Measurements from ENCODE around the gene DIPK1C. TPM values are rescaled to one million over a fixed set of nuclear protein-coding genes. Genes with fewer than 3 reads are reported as not detected.

The DIPK1C gene
- total and polyA plus RNA-seq, 2 experiments from 2014 or later, result 0.07 TPM; not detected in 1

DNA sequence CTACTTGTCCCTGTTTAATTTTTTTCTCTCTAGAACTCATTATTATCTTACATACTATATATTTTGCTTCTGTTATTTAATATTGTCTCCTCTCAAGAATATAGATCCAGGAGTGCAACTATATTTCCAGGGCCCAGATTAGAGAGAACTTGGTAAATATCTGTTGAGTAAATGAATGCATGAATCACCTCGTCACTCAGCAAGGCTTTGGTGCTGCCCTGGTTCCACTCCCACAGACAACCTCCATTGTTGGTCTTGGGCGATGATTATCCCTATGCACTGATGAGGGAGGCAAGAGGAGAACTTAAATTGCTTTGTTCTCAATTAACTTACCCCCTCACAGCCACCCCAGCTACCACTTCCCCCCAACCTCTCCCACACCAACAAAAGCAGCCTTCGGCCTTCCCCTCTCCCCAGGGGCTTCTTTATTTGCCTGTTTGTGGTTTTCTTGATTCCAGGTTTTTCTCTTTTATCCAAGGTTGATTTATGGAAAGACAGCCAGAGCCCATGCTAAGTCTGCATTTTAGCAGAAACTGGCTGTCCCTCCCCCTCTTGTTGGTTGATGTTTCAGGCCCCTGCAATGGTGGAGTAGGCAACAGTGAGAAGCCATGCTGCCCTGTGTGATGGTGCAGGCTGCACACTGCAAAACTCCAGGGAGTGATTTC lies 17.0 kb upstream of the DIPK1C start (continued):
- TF ChIP-seq, protein P1, sequence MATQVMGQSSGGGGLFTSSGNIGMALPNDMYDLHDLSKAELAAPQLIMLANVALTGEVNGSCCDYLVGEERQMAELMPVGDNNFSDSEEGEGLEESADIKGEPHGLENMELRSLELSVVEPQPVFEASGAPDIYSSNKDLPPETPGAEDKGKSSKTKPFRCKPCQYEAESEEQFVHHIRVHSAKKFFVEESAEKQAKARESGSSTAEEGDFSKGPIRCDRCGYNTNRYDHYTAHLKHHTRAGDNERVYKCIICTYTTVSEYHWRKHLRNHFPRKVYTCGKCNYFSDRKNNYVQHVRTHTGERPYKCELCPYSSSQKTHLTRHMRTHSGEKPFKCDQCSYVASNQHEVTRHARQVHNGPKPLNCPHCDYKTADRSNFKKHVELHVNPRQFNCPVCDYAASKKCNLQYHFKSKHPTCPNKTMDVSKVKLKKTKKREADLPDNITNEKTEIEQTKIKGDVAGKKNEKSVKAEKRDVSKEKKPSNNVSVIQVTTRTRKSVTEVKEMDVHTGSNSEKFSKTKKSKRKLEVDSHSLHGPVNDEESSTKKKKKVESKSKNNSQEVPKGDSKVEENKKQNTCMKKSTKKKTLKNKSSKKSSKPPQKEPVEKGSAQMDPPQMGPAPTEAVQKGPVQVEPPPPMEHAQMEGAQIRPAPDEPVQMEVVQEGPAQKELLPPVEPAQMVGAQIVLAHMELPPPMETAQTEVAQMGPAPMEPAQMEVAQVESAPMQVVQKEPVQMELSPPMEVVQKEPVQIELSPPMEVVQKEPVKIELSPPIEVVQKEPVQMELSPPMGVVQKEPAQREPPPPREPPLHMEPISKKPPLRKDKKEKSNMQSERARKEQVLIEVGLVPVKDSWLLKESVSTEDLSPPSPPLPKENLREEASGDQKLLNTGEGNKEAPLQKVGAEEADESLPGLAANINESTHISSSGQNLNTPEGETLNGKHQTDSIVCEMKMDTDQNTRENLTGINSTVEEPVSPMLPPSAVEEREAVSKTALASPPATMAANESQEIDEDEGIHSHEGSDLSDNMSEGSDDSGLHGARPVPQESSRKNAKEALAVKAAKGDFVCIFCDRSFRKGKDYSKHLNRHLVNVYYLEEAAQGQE (IDR thresholded peaks at IDR 0.05; ENCODE audit: unreplicated experiment), result no peak
- TF ChIP-seq EZH2 (IDR thresholded peaks at IDR 0.05; ENCODE audit: low read depth, unreplicated experiment) (no peak), EZH2phosphoT487 (IDR thresholded peaks at IDR 0.05; ENCODE audit: unreplicated experiment) (no peak), STAT1 (IDR thresholded peaks at IDR 0.05; ENCODE audit: unreplicated experiment) (no peak), JUNB (IDR thresholded peaks at IDR 0.05; ENCODE audit: unreplicated experiment) (no peak)
- TF ChIP-seq, protein P2, sequence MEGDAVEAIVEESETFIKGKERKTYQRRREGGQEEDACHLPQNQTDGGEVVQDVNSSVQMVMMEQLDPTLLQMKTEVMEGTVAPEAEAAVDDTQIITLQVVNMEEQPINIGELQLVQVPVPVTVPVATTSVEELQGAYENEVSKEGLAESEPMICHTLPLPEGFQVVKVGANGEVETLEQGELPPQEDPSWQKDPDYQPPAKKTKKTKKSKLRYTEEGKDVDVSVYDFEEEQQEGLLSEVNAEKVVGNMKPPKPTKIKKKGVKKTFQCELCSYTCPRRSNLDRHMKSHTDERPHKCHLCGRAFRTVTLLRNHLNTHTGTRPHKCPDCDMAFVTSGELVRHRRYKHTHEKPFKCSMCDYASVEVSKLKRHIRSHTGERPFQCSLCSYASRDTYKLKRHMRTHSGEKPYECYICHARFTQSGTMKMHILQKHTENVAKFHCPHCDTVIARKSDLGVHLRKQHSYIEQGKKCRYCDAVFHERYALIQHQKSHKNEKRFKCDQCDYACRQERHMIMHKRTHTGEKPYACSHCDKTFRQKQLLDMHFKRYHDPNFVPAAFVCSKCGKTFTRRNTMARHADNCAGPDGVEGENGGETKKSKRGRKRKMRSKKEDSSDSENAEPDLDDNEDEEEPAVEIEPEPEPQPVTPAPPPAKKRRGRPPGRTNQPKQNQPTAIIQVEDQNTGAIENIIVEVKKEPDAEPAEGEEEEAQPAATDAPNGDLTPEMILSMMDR (conservative IDR thresholded peaks at IDR 0.05; ENCODE audit: low read depth in 2 of 2), result no peak

DNA sequence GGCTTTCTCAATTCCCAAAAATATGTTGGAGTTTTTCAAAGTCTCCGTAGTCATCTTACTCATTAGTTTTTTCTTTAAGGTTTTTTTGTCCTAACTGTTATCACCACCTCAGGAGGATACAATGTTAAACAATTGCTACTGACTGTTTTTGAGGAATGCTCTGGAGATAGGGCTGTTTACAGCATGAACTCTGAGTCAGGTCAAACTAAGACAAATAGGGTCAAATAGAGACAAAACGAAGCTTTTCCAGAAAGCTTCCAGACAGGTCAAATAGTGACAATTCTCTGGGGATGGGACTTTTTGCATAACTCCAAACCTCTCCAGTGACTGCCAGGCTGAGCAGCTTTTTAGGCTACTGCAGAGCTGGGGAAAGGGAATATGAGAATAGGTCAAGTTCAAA lies 15.2 kb upstream of the DIPK1C start:
- ATAC-seq, result no peak
- Mint-ChIP-seq H3K4me1 (peaks cover 6% of the 10 kb centered on the region; the same call in 2 of the 3 replicates), H3K36me3 (ENCODE audit: low read depth) (no peaks in the 10 kb centered on the region), H3K27me3 (ENCODE audit: insufficient read depth, low read depth, poor library complexity) (no peaks in the 10 kb centered on the region), H3K9me3 (peaks cover 6% of the 10 kb centered on the region; the same call in 1 of the 3 replicates), H3K27ac (no peak overlapping the region), H3K4me3 (no peak overlapping the region)
- Histone ChIP-seq H3F3A (replicated peaks; ENCODE audit: low read depth) (no peaks in the 10 kb centered on the region), H3K4me1 (ENCODE audit: insufficient read depth) (no peaks in the 10 kb centered on the region), H3K27me3 (ENCODE audit: insufficient read depth) (no peaks in the 10 kb centered on the region), H3K9me2 (ENCODE audit: insufficient read depth) (no peaks in the 10 kb centered on the region), H3K27ac (ENCODE audit: low read depth) (no peak overlapping the region), H3K36me3 (ENCODE audit: insufficient read depth) (no peaks in the 10 kb centered on the region), H2AFZ (no peak overlapping the region), H3K79me2 (replicated peaks; ENCODE audit: insufficient read depth) (no peaks in the 10 kb centered on the region), H4K20me1 (replicated peaks; ENCODE audit: insufficient read depth) (no peaks in the 10 kb centered on the region), H3K4me2 (no peak overlapping the region), H3K4me3 (no peak overlapping the region)
- no peak for DNase-seq (ENCODE audit: low spot score)
- TF ChIP-seq EZH2phosphoT487 (IDR thresholded peaks at IDR 0.05; ENCODE audit: unreplicated experiment) (no peak), STAT1 (IDR thresholded peaks at IDR 0.05; ENCODE audit: unreplicated experiment) (no peak)
- TF ChIP-seq, protein P1 (IDR thresholded peaks at IDR 0.05; ENCODE audit: unreplicated experiment), result no peak
